K562 treated with DMSO at 1 percent for 4 hours (cell line): ENCODE results near the gene RPIA. TPM values are rescaled to one million over a fixed set of nuclear protein-coding genes. Genes with fewer than 3 reads are reported as not detected.

Experiments used
- total RNA-seq: library from RNA; unstranded; fragments of 300-600 nt; gene quantifications from 2 replicates; pipeline ENCODE4 v1.2.3, GENCODE V29; 2022; ENCODE audit not compliant: insufficient read depth

RPIA gene
- total RNA-seq = 12.5 and 14.5 TPM in 2 replicates

DNA sequence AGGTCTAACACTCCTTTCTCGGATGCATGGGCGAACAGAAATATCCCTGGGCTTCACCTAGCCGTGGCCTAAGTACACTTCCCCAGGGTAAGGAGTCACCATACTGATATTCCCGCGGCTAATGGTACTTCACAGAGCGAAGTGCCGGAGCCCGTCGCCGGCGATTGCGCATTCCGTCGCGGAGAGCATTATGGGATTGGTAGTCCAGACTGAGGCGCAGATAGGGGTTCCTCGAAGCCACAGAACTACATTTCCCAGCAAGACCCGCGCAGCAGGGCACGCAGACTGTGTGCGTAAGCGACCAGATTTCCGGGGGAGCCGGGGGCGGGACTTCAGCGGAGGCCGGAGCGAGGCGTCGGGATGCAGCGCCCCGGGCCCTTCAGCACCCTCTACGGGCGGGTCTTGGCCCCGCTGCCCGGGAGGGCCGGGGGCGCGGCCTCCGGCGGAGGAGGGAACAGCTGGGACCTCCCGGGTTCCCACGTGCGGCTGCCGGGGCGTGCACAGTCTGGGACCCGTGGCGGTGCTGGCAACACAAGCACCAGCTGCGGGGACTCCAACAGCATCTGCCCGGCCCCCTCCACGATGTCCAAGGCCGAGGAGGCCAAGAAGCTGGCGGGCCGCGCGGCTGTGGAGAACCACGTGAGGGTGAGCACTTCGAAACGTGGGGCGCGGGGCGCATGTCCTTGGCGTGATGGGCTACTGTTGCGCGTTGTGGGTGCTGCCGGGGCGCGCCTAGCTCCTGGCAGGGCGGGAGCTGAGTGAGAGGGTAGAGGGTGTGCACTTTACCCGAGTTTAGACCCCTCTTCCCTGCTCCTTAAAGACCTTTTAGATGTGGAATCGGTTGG is at the start of gene RPIA:
TSS of gene RPIA (plus strand) at position 335 of the 845 bp plus-strand sequence. CDS start at position 361, 26 bp downstream.

Other genes with a start within 250 kb of the RPIA start
- not detected in 2 replicates for gene FOXI3, start 239.0 kb upstream of the RPIA start, total RNA-seq
- 5.0 and 14.8 TPM in 2 replicates for gene EIF2AK3, start 64.2 kb upstream of the RPIA start, total RNA-seq